Activated naive CD8-positive, alpha-beta T cell treated with anti-CD3 and anti-CD28 coated beads, Interleukin-2, amount 10 ng/mL, durations not matched to agents 7 days and 5 days (primary cell): Measurements from ENCODE around the gene ADARB1. TPM values are rescaled to one million over a fixed set of nuclear protein-coding genes. Genes with fewer than 3 reads are reported as not detected.

Source experiments
- ATAC-seq: fragments of 150-1000 bp; cut with Tn5 transposase; one replicate; pipeline ENCODE4 v1.10.0; 2021; ENCODE audit warnings: low read depth, moderate library complexity
- POLR2A ChIA-PET: fragments of 350-600 bp; sonication (Branson Sonifier 250); formaldehyde crosslinking; loops from one replicate; lab custom pipeline; 2021; ENCODE audit warnings: antibody characterized with exemption; lab: Charles Lee
- DNase-seq: peaks from one replicate; pipeline ENCODE4 v3.0.0; 2021
- H3K27ac Mint-ChIP-seq: one replicate; pipeline ENCODE4 v1.8.0; 2022; ENCODE audit warnings: mild to moderate bottlenecking, mixed read lengths
- H3K27me3 Mint-ChIP-seq: one replicate; pipeline ENCODE4 v1.8.0; 2022; ENCODE audit warnings: mild to moderate bottlenecking, moderate library complexity, mixed read lengths
- H3K36me3 Mint-ChIP-seq: one replicate; pipeline ENCODE4 v1.8.0; 2021; ENCODE audit warnings: mild to moderate bottlenecking, mixed read lengths
- H3K4me1 Mint-ChIP-seq: one replicate; pipeline ENCODE4 v1.8.0; 2021; ENCODE audit warnings: mixed read lengths
- H3K4me3 Mint-ChIP-seq: one replicate; pipeline ENCODE4 v1.8.0; 2022; ENCODE audit warnings: mild to moderate bottlenecking, moderate library complexity, mixed read lengths
- H3K9me3 Mint-ChIP-seq: one replicate; pipeline ENCODE4 v1.8.0; 2021; ENCODE audit warnings: mixed read lengths
- total RNA-seq, 2 experiments: library from RNA; stranded (reverse); gene quantifications; one replicate each; pipeline ENCODE4 v1.2.3, GENCODE V29; 2021

The ADARB1 gene
- total RNA-seq, 2 experiments from 2014 or later: 48.3 to 48.4 TPM

- DNase-seq (no peak), ATAC-seq (no peak)
- no peak overlapping the region for H3K4me3 Mint-ChIP-seq
- H3K9me3 Mint-ChIP-seq: no peaks in the 10 kb centered on the region
- H3K36me3 Mint-ChIP-seq: no peaks in the 10 kb centered on the region
- H3K27ac Mint-ChIP-seq: peak overlapping the region; percentile 18
- POLR2A ChIA-PET: no interaction called here
- H3K27me3 Mint-ChIP-seq: peaks cover 32% of the 10 kb centered on the region
- peaks cover 13% of the 10 kb centered on the region for H3K4me1 Mint-ChIP-seq
Measured at GRCh38 chr21:45254460-45254930, 180.1 kb downstream of the ADARB1 start.

GRCh38 chr21:45255381-45256020 lies 181.1 kb downstream of the ADARB1 start:
- no peak overlapping the region for H3K27ac Mint-ChIP-seq
- peaks cover 13% of the 10 kb centered on the region for H3K4me1 Mint-ChIP-seq
- POLR2A ChIA-PET: no interaction called here
- DNase-seq: peak; percentile 52
- ATAC-seq: peak; percentile 23
- H3K27me3 Mint-ChIP-seq: peaks cover 29% of the 10 kb centered on the region
- H3K4me3 Mint-ChIP-seq: peak overlapping the region; percentile 49
- H3K9me3 Mint-ChIP-seq: no peaks in the 10 kb centered on the region
- no peaks in the 10 kb centered on the region for H3K36me3 Mint-ChIP-seq

- Mint-ChIP-seq H3K27me3 (peaks cover 23% of the 10 kb centered on the region), H3K4me3 (peak overlapping the region; percentile 61), H3K4me1 (peaks cover 13% of the 10 kb centered on the region), H3K36me3 (no peaks in the 10 kb centered on the region), H3K27ac (peak overlapping the region; percentile 80), H3K9me3 (no peaks in the 10 kb centered on the region)
- DNase-seq: no peak
- POLR2A ChIA-PET: interaction anchor here (1.0 to 1.7 kb wide), 2 partner anchors 10 to 31 kb away, joined by 4 to 10 read pairs; partner anchors contain the start of gene POFUT2
- ATAC-seq: peak; percentile 35
Measured at GRCh38 chr21:45256021-45256911, 181.9 kb downstream of the ADARB1 start.

GRCh38 chr21:45256912-45257672 lies 182.7 kb downstream of the ADARB1 start:
- Mint-ChIP-seq H3K27me3 (peaks cover 17% of the 10 kb centered on the region), H3K4me3 (peak overlapping the region; percentile 61), H3K4me1 (peaks cover 13% of the 10 kb centered on the region), H3K9me3 (no peaks in the 10 kb centered on the region), H3K36me3 (no peaks in the 10 kb centered on the region), H3K27ac (peak overlapping the region; percentile 80)
- DNase-seq (peak; percentile 63), ATAC-seq (peak; percentile 86)
- POLR2A ChIA-PET: interaction anchor here (1.0 to 1.7 kb wide), 2 partner anchors 9 to 31 kb away, joined by 4 to 10 read pairs; partner anchors contain the start of gene POFUT2

GRCh38 chr21:45257673-45258341 lies 183.4 kb downstream of the ADARB1 start:
- DNase-seq (no peak), ATAC-seq (no peak)
- Mint-ChIP-seq H3K4me1 (peaks cover 13% of the 10 kb centered on the region), H3K27ac (no peak overlapping the region), H3K4me3 (no peak overlapping the region), H3K27me3 (peaks cover 17% of the 10 kb centered on the region), H3K36me3 (no peaks in the 10 kb centered on the region), H3K9me3 (no peaks in the 10 kb centered on the region)
- POLR2A ChIA-PET: interaction anchor here (1.7 kb wide), 1 partner anchor 30 kb away, joined by 10 read pairs; the partner anchor contains the start of gene POFUT2

- H3K4me1 Mint-ChIP-seq: peaks cover 13% of the 10 kb centered on the region
- peaks cover 15% of the 10 kb centered on the region for H3K27me3 Mint-ChIP-seq
- no peaks in the 10 kb centered on the region for H3K9me3 Mint-ChIP-seq
- ATAC-seq (no peak), DNase-seq (no peak)
- no peaks in the 10 kb centered on the region for H3K36me3 Mint-ChIP-seq
- H3K4me3 Mint-ChIP-seq: no peak overlapping the region
- H3K27ac Mint-ChIP-seq: no peak overlapping the region
- POLR2A ChIA-PET: no interaction called here
Measured at GRCh38 chr21:45258466-45258865, 184.1 kb downstream of the ADARB1 start.

GRCh38 chr21:45259206-45259840 lies 184.9 kb downstream of the ADARB1 start:
- POLR2A ChIA-PET: no interaction called here
- peaks cover 14% of the 10 kb centered on the region for H3K27me3 Mint-ChIP-seq
- H3K4me1 Mint-ChIP-seq: peaks cover 13% of the 10 kb centered on the region
- H3K9me3 Mint-ChIP-seq: no peaks in the 10 kb centered on the region
- no peak for ATAC-seq
- H3K4me3 Mint-ChIP-seq: no peak overlapping the region
- H3K36me3 Mint-ChIP-seq: peaks cover 4% of the 10 kb centered on the region
- DNase-seq: no peak
- H3K27ac Mint-ChIP-seq: no peak overlapping the region

- no peak for DNase-seq
- H3K9me3 Mint-ChIP-seq: no peaks in the 10 kb centered on the region
- POLR2A ChIA-PET: no interaction called here
- H3K27ac Mint-ChIP-seq: no peak overlapping the region
- H3K4me1 Mint-ChIP-seq: peaks cover 10% of the 10 kb centered on the region
- no peak for ATAC-seq
- no peak overlapping the region for H3K4me3 Mint-ChIP-seq
- H3K27me3 Mint-ChIP-seq: peaks cover 9% of the 10 kb centered on the region
- peaks cover 4% of the 10 kb centered on the region for H3K36me3 Mint-ChIP-seq
Measured at GRCh38 chr21:45260191-45260825, 185.9 kb downstream of the ADARB1 start.

GRCh38 chr21:45261093-45261492 lies 186.7 kb downstream of the ADARB1 start:
- peaks cover 9% of the 10 kb centered on the region for H3K27me3 Mint-ChIP-seq
- POLR2A ChIA-PET: no interaction called here
- H3K4me1 Mint-ChIP-seq: peaks cover 11% of the 10 kb centered on the region
- no peaks in the 10 kb centered on the region for H3K9me3 Mint-ChIP-seq
- peaks cover 8% of the 10 kb centered on the region for H3K36me3 Mint-ChIP-seq
- H3K27ac Mint-ChIP-seq: no peak overlapping the region
- ATAC-seq (no peak), DNase-seq (no peak)
- no peak overlapping the region for H3K4me3 Mint-ChIP-seq

GRCh38 chr21:45262041-45262581 lies 187.7 kb downstream of the ADARB1 start:
- POLR2A ChIA-PET: no interaction called here
- H3K36me3 Mint-ChIP-seq: peaks cover 15% of the 10 kb centered on the region
- no peaks in the 10 kb centered on the region for H3K9me3 Mint-ChIP-seq
- no peak overlapping the region for H3K4me3 Mint-ChIP-seq
- H3K27me3 Mint-ChIP-seq: peaks cover 9% of the 10 kb centered on the region
- H3K27ac Mint-ChIP-seq: no peak overlapping the region
- ATAC-seq (no peak), DNase-seq (no peak)
- peaks cover 12% of the 10 kb centered on the region for H3K4me1 Mint-ChIP-seq

- POLR2A ChIA-PET: no interaction called here
- Mint-ChIP-seq H3K27ac (no peak overlapping the region), H3K9me3 (no peaks in the 10 kb centered on the region), H3K36me3 (peaks cover 20% of the 10 kb centered on the region), H3K4me1 (peaks cover 11% of the 10 kb centered on the region), H3K27me3 (peaks cover 9% of the 10 kb centered on the region), H3K4me3 (no peak overlapping the region)
- ATAC-seq (no peak), DNase-seq (no peak)
Measured at GRCh38 chr21:45262616-45263015, 188.2 kb downstream of the ADARB1 start.

GRCh38 chr21:45263534-45263933 lies 189.2 kb downstream of the ADARB1 start:
- Mint-ChIP-seq H3K36me3 (peaks cover 24% of the 10 kb centered on the region), H3K27ac (no peak overlapping the region), H3K4me3 (no peak overlapping the region), H3K4me1 (peaks cover 11% of the 10 kb centered on the region), H3K9me3 (no peaks in the 10 kb centered on the region), H3K27me3 (peaks cover 6% of the 10 kb centered on the region)
- ATAC-seq (no peak), DNase-seq (no peak)
- POLR2A ChIA-PET: no interaction called here
